Activated CD8-positive, alpha-beta memory T cell treated with anti-CD3 and anti-CD28 coated beads, Interleukin-2, amount 50 U/mL, for 1 hour (primary cell): ENCODE results near the gene YBX3.

Source experiments
- DNase-seq: peaks from one replicate; pipeline ENCODE4 v3.0.0-alpha.2; 2020; ENCODE audit errors: extremely low read depth

Gene YBX3

DNA sequence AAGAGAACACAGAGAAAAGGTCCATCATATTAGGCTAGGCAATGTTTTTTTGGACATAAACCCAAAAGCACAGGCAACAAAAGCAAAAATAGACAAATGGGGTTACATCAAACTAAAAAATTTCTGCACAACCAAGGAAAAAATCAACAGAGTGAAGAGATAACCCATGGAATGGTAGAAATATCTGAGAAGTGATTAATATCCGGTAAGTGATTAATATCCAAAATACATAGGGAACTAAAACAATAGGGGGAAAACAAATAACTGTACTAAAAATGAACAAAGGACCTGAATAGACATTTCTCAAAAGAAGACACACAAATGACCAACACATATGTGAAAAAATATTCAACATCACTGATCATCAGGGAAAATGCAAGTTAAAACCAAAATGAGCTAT, 53.6 kb downstream of the YBX3 start:
- DNase-seq, result no peak

DNA sequence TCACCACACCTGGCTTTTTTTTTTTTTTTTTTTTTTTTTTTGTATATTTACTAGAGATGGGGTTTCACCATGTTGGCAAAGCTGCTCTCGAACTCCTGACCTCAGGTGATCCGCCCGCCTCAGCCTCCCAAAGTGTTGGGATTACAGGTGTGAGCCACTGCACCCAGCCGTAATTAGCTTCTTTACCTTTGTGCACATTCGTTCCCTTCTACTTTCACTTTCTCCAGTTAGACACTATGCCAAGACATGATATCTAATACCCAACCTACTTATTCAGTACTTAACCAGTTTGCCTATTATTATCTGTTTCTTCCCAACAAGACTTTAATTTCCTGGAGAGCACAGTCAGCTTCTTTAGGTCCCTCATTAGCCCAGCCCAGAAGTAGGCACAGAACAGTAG, 54.6 kb downstream of the YBX3 start:
- DNase-seq, result no peak

DNA sequence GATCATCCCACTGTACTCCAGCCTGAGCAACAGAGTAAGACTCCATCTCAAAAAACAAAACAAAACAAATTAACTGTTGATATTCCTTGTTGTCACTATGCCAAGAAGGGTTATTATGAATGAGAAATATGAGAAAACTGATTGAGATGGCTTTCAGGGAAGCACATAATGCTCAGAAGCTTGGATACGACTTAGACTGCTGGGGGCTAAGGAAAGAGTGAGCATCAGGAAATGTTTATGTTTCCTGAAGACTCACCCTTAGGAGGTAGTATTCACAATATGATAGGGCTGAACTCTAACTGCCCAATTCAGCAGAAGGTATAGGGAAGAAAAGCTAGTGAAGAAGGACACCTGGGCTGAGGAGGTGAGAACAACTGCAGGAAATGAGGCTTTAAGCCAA, 55.5 kb downstream of the YBX3 start:
- DNase-seq, result no peak

DNA sequence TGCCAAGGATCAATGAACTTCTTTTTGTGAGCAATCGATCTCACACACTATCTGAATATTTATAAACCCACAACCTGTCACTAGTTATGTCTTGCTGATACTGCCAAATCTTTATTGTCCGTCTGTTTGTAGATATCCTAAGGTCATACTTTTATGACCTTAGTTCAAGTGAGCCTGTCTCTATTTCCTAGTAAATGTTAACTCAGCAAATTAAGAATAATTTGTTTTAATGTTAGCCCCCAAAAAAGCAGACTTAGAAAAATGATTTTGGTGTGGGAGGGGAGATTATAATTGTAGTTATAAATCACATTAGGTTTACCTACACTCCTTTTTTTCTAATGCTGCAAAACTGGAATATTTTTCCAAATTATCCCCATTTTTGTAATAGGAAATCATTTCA, 58.6 kb downstream of the YBX3 start:
- no peak for DNase-seq

DNA sequence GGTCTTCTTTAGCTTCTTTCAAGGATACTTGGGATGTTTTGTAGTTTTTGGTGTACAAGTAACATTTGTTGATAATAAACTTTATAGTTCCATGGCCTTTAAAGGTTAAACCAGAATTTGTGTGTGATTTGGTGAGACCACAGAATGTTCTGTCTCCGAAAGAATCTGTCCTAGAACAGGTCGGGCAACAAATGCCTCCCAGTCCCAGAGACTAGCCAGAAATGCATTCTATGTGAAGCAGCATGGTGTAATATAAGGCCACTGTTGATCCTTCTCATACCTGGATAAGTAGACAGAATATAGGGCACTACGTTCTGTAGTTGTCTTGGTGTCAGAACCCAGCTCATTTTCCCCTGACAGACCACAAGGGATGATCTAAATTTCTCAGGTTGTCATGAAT, 59.3 kb downstream of the YBX3 start:
- no peak for DNase-seq

DNA sequence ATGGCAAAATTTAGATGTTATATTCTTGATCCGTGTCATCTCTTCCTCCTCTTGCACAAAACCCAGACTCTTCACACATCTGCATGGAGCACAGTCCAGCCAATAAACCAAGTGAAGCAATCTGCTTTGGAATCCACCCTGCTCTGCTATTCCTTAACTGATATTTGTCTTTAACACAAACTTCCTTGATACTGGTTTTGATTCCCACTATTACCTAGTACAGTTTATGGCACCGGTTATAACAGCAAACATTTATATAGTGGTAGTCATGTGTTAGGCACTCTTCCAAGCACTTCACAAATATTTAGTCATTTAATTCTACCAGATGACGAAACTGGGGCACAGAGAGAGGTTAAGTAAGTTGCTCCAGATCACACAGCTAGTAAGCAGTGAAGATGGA, 61.8 kb downstream of the YBX3 start:
- no peak for DNase-seq

DNA sequence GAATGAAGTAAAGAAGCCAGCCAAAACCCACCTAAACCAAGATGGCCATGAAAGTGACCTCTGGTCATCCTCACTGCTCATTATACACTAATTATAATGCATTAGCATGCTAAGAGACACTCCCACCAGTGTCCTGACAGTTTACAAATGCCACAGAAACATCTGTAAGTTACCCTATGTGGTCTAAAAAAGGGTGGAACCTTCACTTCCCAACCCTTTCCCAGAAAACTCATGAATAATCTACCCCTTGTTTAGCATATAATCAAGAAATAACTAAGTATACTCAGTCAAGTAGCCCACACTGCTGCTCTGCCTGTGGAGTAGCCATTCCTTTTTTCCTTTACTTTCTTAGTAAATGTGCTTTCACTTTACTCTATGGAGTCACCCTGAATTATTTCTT, 69.1 kb downstream of the YBX3 start:
- no peak for DNase-seq

DNA sequence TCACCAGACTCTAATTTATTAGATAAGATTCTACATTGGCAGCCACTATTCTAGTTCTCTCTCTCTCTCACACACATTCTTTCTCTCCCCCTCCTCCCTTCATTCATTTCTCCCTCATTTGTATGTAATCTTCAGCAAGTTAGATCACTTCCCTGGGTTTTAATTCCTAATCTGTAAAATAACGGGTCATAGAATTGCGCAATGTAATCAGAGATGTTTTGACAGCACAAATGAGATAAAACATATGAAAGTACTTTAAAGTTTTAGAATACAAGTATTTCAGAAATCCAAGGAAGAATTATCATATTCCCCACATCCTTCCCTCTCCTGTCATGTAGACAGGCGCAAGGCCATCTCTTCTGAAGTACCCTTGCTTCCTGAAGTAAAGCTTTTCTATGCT, 70.9 kb downstream of the YBX3 start:
- DNase-seq, result no peak
